Stimulated activated CD4-positive, alpha-beta T cell treated with anti-CD3 and anti-CD28 coated beads, Interleukin-1b, Interleukin-23, amount 100 ng/mL, for 4 hours (primary cell): ENCODE data around the gene ERVW-1.
"Not testable (repeated sequence)": the region's sequence is repeated elsewhere in the genome, so short reads cannot be mapped to it uniquely, and the experiment has no call there.

ENCODE experiments used
- DNase-seq, 2 donors: peaks; one replicate each; pipeline ENCODE4 v3.0.0-alpha.2; 2020; ENCODE audit warnings: low read depth in 2 of 2

The ERVW-1 gene

GRCh38 chr7:92477681-92478080, at the start of gene ERVW-1:
Gene ERVW-1 (minus strand): TSS chr7:92477946. CDS start chr7:92470381, 7,565 bp downstream.
- DNase-seq, result not testable (repeated sequence)

- DNase-seq, result no peak
Observed at GRCh38 chr7:92523110-92523509, 45.4 kb upstream of the ERVW-1 start.

GRCh38 chr7:92520024-92520423, 42.3 kb upstream of the ERVW-1 start:
- no peak for DNase-seq

GRCh38 chr7:92517631-92518030, 39.9 kb upstream of the ERVW-1 start:
- DNase-seq, result no peak

- no peak for DNase-seq
Observed at GRCh38 chr7:92513167-92513902, 35.6 kb upstream of the ERVW-1 start.

GRCh38 chr7:92508946-92509345, 31.2 kb upstream of the ERVW-1 start:
- DNase-seq, result no peak

GRCh38 chr7:92506363-92506762, 28.6 kb upstream of the ERVW-1 start:
- DNase-seq, result no peak

- DNase-seq, result no peak
Observed at GRCh38 chr7:92504563-92504962, 26.8 kb upstream of the ERVW-1 start.

- no peak for DNase-seq
Observed at GRCh38 chr7:92503767-92504166, 26.0 kb upstream of the ERVW-1 start.

GRCh38 chr7:92498557-92498956, 20.8 kb upstream of the ERVW-1 start:
- no peak for DNase-seq

- DNase-seq, result no peak
Observed at GRCh38 chr7:92496876-92497275, 19.1 kb upstream of the ERVW-1 start.

GRCh38 chr7:92489634-92490033, 11.9 kb upstream of the ERVW-1 start:
- no peak for DNase-seq

GRCh38 chr7:92487804-92488203, 10.1 kb upstream of the ERVW-1 start:
- DNase-seq, result no peak

GRCh38 chr7:92485974-92486373, 8.2 kb upstream of the ERVW-1 start:
- no peak for DNase-seq

GRCh38 chr7:92485267-92485892, 7.6 kb upstream of the ERVW-1 start:
- DNase-seq, result no peak

- DNase-seq, result not testable (repeated sequence)
Observed at GRCh38 chr7:92484226-92484625, 6.5 kb upstream of the ERVW-1 start.

GRCh38 chr7:92483624-92484023, 5.9 kb upstream of the ERVW-1 start:
- not testable (repeated sequence) for DNase-seq

GRCh38 chr7:92479146-92479545, 1.4 kb upstream of the ERVW-1 start:
- not testable (repeated sequence) for DNase-seq

- no peak for DNase-seq
Observed at GRCh38 chr7:92478711-92479110, 965 bp upstream of the ERVW-1 start.

GRCh38 chr7:92478095-92478494, 349 bp upstream of the ERVW-1 start:
- DNase-seq, result no peak

- not testable (repeated sequence) for DNase-seq
Observed at GRCh38 chr7:92475851-92476590, 1.7 kb downstream of the ERVW-1 start.

GRCh38 chr7:92475261-92475770, 2.4 kb downstream of the ERVW-1 start:
- not testable (repeated sequence) for DNase-seq
